ENCODE data around the gene FTCDNL1. TPM values are rescaled to one million over a fixed set of nuclear protein-coding genes. Genes with fewer than 3 reads are reported as not detected.

Gene FTCDNL1
- total RNA-seq, 1 donor from 2014 or later = 2.7 TPM

DNA sequence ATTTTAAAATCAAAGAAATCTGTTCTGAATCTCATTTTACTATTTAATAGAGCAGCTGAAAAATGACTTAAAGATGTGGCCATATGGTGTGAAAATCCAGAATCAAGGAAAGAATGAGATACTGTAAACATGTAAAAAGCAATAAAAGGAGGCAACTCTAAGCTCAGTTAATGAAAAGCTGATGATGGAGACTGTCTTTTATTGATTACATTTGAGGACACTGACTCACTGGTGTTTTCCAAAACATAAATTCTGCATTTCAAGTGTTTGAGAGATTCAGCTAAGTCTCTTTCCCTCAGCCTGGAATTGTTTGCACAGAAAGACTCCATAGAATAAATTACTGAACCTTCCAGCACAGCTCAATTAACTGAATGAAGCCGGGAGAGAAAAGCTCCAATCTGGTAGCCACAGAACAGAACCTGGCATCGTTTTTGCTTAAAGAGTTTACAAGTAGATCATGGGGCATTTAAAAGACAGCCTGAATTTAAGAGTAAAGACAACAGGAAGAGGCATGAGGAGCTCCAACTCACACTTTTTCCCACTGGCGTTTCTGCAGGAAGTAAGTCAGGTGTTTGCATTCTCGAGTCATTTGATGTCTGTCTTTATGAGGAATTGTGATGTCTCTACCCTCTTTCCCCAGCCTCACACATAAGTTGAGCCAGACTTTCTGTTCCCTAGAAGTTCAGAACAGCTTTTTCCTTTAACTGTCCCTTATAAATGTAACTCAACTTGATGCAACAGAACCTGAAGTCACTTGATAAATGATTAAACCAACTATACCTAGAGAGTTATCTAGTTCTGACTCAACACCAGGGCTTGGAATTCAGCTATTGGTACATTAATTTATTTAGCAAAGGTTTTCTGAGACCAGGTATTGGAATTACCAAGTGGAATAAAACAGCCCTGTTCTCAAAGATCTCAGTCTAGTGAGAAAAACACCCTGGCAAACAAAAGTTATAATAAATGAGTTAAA is 53.3 kb downstream of the FTCDNL1 start:
- Mint-ChIP-seq H3K4me3 (no peak overlapping the region), H3K9me3 (no peaks in the 10 kb centered on the region), H3K27me3 (ENCODE audit: insufficient read depth, low read depth) (peaks cover 4% of the 10 kb centered on the region), H3K4me1 (peaks cover 3% of the 10 kb centered on the region), H3K36me3 (no peaks in the 10 kb centered on the region), H3K27ac (no peak overlapping the region)
- Histone ChIP-seq H3K9me3 (ENCODE audit: low read depth) (no peaks in the 10 kb centered on the region), H3K27me3 (no peaks in the 10 kb centered on the region), H3K79me2 (ENCODE audit: low read depth) (no peaks in the 10 kb centered on the region), H3K4me1 (peaks cover 6% of the 10 kb centered on the region), H4K20me1 (ENCODE audit: low read depth) (no peaks in the 10 kb centered on the region), H3K9ac (no peak overlapping the region), H3F3A (ENCODE audit: low read depth) (no peaks in the 10 kb centered on the region), H3K36me3 (no peaks in the 10 kb centered on the region), H3K27ac (no peak overlapping the region), H3K4me2 (no peak overlapping the region), H3K4me3 (no peak overlapping the region), H2AFZ (replicated peaks) (peak overlapping the region; percentile 48)
- DNase-seq (ENCODE audit: low spot score) = no peak
- TF ChIP-seq EZH2 (IDR thresholded peaks at IDR 0.05) (no peak), EZH2phosphoT487 (IDR thresholded peaks at IDR 0.05) (no peak)
- TF ChIP-seq, protein P1, sequence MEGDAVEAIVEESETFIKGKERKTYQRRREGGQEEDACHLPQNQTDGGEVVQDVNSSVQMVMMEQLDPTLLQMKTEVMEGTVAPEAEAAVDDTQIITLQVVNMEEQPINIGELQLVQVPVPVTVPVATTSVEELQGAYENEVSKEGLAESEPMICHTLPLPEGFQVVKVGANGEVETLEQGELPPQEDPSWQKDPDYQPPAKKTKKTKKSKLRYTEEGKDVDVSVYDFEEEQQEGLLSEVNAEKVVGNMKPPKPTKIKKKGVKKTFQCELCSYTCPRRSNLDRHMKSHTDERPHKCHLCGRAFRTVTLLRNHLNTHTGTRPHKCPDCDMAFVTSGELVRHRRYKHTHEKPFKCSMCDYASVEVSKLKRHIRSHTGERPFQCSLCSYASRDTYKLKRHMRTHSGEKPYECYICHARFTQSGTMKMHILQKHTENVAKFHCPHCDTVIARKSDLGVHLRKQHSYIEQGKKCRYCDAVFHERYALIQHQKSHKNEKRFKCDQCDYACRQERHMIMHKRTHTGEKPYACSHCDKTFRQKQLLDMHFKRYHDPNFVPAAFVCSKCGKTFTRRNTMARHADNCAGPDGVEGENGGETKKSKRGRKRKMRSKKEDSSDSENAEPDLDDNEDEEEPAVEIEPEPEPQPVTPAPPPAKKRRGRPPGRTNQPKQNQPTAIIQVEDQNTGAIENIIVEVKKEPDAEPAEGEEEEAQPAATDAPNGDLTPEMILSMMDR (IDR thresholded peaks at IDR 0.05) = no peak

DNA sequence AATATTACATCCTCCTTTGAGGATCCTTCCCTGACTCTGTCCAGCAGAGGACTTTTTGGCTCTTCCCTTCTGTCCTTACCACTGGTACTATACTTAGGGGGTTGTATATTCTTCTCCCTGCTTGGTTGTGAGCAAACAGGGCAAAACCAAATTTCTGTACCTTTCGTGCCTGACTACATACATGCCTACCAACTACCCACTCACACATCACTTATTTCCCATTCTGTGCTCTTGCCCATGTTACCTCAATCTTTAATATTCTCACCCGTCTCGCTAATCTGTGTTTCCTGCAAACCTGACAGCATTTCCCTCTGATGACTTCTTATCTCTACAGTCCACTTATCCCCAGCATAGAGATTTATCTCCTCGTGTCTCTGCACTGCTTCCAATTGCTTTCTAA is 58.6 kb downstream of the FTCDNL1 start:
- Histone ChIP-seq H3K4me3 (no peak overlapping the region), H3K79me2 (ENCODE audit: low read depth) (no peaks in the 10 kb centered on the region), H3K9ac (no peak overlapping the region), H3K27me3 (no peaks in the 10 kb centered on the region), H3K9me3 (ENCODE audit: low read depth) (no peaks in the 10 kb centered on the region), H3F3A (ENCODE audit: low read depth) (no peaks in the 10 kb centered on the region), H3K36me3 (no peaks in the 10 kb centered on the region), H3K27ac (no peak overlapping the region), H3K4me2 (no peak overlapping the region), H3K4me1 (peaks cover 2% of the 10 kb centered on the region), H4K20me1 (ENCODE audit: low read depth) (no peaks in the 10 kb centered on the region), H2AFZ (replicated peaks) (no peak overlapping the region)
- Mint-ChIP-seq H3K36me3 (no peaks in the 10 kb centered on the region), H3K27me3 (ENCODE audit: insufficient read depth, low read depth) (no peaks in the 10 kb centered on the region), H3K9me3 (no peaks in the 10 kb centered on the region), H3K4me1 (peaks cover 7% of the 10 kb centered on the region), H3K4me3 (no peak overlapping the region), H3K27ac (no peak overlapping the region)
- DNase-seq (ENCODE audit: low spot score) = no peak
- TF ChIP-seq, protein P1 (IDR thresholded peaks at IDR 0.05) = no peak
- TF ChIP-seq EZH2phosphoT487 (IDR thresholded peaks at IDR 0.05) (no peak), EZH2 (IDR thresholded peaks at IDR 0.05) (no peak)

DNA sequence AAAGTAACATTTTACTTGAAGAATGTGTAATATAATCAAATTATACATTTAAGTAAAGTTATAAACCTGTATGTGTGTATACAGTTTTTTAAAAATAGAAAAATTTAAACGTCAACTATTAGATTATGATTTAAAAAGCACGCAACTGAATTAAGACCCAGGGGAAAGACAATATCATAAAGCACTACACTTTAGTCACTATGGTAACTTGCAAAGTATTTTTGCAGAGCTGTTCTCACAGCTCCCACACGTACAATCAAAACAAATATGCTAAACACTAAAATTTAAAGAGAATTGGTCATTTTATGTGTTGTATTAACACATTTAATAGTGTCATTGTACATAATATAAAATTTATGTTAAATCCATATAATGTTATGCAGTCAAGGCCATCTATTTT is 59.7 kb downstream of the FTCDNL1 start:
- H3K4me3 ChIP-seq = no peak overlapping the region
- no peaks in the 10 kb centered on the region for H3F3A ChIP-seq (ENCODE audit: low read depth)
- H3K9me3 ChIP-seq (ENCODE audit: low read depth) = no peaks in the 10 kb centered on the region
- Mint-ChIP-seq H3K4me3 (no peak overlapping the region), H3K36me3 (no peaks in the 10 kb centered on the region), H3K27ac (no peak overlapping the region), H3K9me3 (no peaks in the 10 kb centered on the region), H3K27me3 (ENCODE audit: insufficient read depth, low read depth) (no peaks in the 10 kb centered on the region), H3K4me1 (peaks cover 7% of the 10 kb centered on the region)
- no peak overlapping the region for H3K9ac ChIP-seq
- no peak overlapping the region for H2AFZ ChIP-seq (replicated peaks)
- H3K27ac ChIP-seq = no peak overlapping the region
- H3K36me3 ChIP-seq = no peaks in the 10 kb centered on the region
- no peak for TF ChIP-seq EZH2 (IDR thresholded peaks at IDR 0.05)
- TF ChIP-seq EZH2phosphoT487 (IDR thresholded peaks at IDR 0.05) = no peak
- TF ChIP-seq, protein P1 (IDR thresholded peaks at IDR 0.05) = no peak
- H4K20me1 ChIP-seq (ENCODE audit: low read depth) = no peaks in the 10 kb centered on the region
- H3K4me2 ChIP-seq = no peak overlapping the region
- H3K27me3 ChIP-seq = no peaks in the 10 kb centered on the region
- no peak for DNase-seq (ENCODE audit: low spot score)
- no peaks in the 10 kb centered on the region for H3K79me2 ChIP-seq (ENCODE audit: low read depth)
- no peaks in the 10 kb centered on the region for H3K4me1 ChIP-seq

Measured in neural progenitor cell (in vitro differentiated cells).